Subcutaneous abdominal adipose tissue (tissue), 5 donors: ENCODE measurements around the gene RAB11FIP5.
"Not testable (repeated sequence)": the region's sequence is repeated elsewhere in the genome, so short reads cannot be mapped to it uniquely, and the experiment has no call there.

Experiments used
- H3K27ac ChIP-seq: one replicate; pipeline ENCODE4 v1.7.0; 2013; ENCODE audit warnings: low read depth, mild to moderate bottlenecking, inconsistent platforms, low read length, moderate library complexity
- H3K27me3 ChIP-seq, 5 donors: one replicate each; pipeline ENCODE4 v1.7.0; 2013; ENCODE audit warnings: low read length in 5 of 5, inconsistent platforms in 1 of 5; ENCODE audit not compliant: control insufficient read depth in 5 of 5, insufficient read depth in 4 of 5
- H3K36me3 ChIP-seq, 5 donors: one replicate each; pipeline ENCODE4 v1.7.0; 2013; ENCODE audit warnings: low read length in 5 of 5; ENCODE audit not compliant: control insufficient read depth in 5 of 5, insufficient read depth in 5 of 5
- H3K4me1 ChIP-seq, 5 donors: one replicate each; pipeline ENCODE4 v1.7.0; 2013; ENCODE audit warnings: low read length in 5 of 5, mild to moderate bottlenecking in 3 of 5, moderate library complexity in 1 of 5; ENCODE audit not compliant: control insufficient read depth in 5 of 5, insufficient read depth in 5 of 5
- H3K4me3 ChIP-seq, 5 donors: one replicate each; pipeline ENCODE4 v1.7.0; 2013; ENCODE audit warnings: low read length in 5 of 5, low read depth in 1 of 5
- H3K9ac ChIP-seq, 5 donors: one replicate each; pipeline ENCODE4 v1.7.0; 2013; ENCODE audit warnings: low read length in 5 of 5, mild to moderate bottlenecking in 4 of 5, moderate library complexity in 3 of 5
- H3K9me3 ChIP-seq, 5 donors: one replicate each; pipeline ENCODE4 v1.7.0; 2013; ENCODE audit warnings: low read length in 5 of 5; ENCODE audit not compliant: control insufficient read depth in 5 of 5
- donor health status: healthy.
- donor health status: healthy.
- donor health status: healthy.
- donor health status: healthy.
- donor health status: healthy.

The RAB11FIP5 gene

DNA sequence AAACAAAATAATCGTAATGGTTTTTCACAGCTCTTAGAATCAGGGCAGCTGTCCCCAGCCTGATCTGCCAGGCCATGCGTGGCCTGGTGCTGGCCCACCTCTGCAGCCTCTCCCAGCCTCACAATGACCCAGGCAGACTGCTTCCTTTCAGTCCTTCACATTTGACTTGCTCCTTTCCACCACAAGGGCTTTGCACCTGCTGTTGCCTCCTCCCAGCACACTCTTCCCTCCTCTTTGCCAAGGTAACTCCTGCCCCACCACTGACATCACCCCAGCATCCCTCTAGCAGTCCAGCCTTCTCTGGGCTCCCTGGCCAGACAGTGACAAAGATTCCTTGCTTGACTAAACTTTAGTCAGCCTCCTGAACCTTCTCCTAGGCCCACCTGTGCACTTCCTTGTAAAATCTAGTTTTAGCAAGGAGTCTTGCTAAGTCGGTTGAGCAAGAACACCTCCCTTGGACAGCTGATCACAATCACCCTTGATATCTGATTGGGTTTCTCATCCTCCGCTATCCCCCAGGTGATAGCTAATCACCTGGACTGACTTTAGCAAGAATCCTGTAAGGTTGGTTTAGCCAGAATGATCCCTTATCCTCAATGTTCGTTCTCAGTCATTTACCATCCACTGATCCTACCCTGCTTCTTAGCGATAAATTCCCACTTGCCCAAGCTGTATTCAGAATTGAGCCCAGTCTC lies 16.2 kb upstream of the RAB11FIP5 start:
- Histone ChIP-seq H3K36me3 (no peaks in the 10 kb centered on the region), H3K4me1 (peaks cover 0 to 7% (median 0%) of the 10 kb centered on the region in 5 donors), H3K27me3 (peaks cover 0 to 5% (median 0%) of the 10 kb centered on the region in 5 donors), H3K27ac (no peak overlapping the region), H3K9me3 (no peaks in the 10 kb centered on the region), H3K9ac (no peak overlapping the region), H3K4me3 (no peak overlapping the region)

DNA sequence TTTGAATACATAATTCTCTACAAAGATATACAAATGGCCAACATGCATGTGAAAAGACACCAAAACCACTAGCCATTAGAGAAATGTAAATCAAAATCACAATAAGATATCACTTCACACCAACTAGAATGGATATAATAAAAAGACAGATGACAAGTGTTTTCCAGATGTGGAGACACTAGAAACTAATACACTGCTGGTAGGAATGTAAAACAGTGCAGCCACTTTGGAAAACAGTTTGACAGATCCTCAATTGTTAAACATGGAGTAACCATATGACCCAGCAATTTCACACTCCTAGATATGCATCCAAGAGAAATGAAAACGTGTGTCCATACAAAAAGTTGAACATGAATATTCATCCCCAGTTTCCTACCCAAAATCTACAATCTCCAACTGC lies 9.8 kb upstream of the RAB11FIP5 start:
- no peaks in the 10 kb centered on the region for H3K36me3 ChIP-seq
- H3K27ac ChIP-seq, result no peak overlapping the region
- H3K9me3 ChIP-seq, result no peaks in the 10 kb centered on the region
- no peaks in the 10 kb centered on the region for H3K27me3 ChIP-seq
- no peaks in the 10 kb centered on the region for H3K4me1 ChIP-seq
- no peak overlapping the region for H3K4me3 ChIP-seq
- H3K9ac ChIP-seq, result no peak overlapping the region

DNA sequence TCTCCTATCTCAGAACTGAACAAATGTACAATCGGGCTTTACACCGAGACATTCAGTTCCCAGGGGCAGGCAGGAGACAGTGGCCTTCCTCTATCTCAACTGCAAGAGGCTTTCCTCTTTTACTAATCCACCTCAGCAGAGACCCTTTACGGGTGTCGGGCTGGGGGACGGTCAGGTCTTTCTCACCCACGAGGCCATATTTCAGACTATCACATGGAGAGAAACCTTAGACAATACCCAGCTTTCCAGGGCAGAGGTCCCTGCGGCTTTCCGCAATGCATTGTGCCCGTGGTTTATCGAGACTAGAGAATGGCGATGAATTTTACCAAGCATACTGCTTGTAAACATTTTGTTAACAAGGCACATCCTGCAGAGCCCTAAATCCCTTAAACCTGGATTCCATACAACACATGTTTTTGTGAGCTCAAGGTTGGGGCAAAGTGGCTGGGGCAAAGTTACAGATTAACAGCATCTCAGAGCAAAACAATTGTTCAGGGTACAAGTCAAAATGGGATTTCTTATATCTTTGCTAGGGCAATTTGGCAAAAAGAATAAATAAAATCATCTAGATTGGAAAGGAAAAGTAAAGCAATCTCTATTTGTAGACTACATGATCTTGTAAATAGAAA lies 7.0 kb upstream of the RAB11FIP5 start:
- H3K9ac ChIP-seq, H3K4me1 ChIP-seq, H3K36me3 ChIP-seq, H3K27ac ChIP-seq, H3K27me3 ChIP-seq, H3K4me3 ChIP-seq, H3K9me3 ChIP-seq: not testable (repeated sequence)

DNA sequence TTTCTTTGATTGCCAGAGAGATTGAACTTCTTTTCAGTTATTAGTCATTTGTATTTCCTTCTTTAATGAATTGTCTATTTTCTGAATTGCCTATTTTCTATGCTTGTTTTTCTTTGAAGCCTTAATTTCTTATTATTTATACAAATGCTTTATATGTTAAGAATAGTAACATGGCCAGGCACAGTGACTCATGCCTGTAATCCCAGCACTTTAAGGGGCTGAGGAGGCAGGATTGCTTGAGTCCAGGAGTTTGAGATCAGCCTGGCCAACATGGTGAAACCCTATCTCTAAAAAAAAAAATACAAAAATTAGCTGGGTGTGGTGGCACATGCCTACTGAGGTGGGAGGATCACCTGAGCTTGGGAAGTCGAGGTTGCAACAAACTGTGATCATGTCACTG lies 4.7 kb upstream of the RAB11FIP5 start:
- H3K4me3 ChIP-seq, result no peak overlapping the region
- no peaks in the 10 kb centered on the region for H3K36me3 ChIP-seq
- H3K27ac ChIP-seq, result no peak overlapping the region
- no peaks in the 10 kb centered on the region for H3K9me3 ChIP-seq
- peaks cover 0 to 10% (median under 1%) of the 10 kb centered on the region in 5 donors for H3K4me1 ChIP-seq
- H3K9ac ChIP-seq, result no peak overlapping the region
- H3K27me3 ChIP-seq, result no peaks in the 10 kb centered on the region

DNA sequence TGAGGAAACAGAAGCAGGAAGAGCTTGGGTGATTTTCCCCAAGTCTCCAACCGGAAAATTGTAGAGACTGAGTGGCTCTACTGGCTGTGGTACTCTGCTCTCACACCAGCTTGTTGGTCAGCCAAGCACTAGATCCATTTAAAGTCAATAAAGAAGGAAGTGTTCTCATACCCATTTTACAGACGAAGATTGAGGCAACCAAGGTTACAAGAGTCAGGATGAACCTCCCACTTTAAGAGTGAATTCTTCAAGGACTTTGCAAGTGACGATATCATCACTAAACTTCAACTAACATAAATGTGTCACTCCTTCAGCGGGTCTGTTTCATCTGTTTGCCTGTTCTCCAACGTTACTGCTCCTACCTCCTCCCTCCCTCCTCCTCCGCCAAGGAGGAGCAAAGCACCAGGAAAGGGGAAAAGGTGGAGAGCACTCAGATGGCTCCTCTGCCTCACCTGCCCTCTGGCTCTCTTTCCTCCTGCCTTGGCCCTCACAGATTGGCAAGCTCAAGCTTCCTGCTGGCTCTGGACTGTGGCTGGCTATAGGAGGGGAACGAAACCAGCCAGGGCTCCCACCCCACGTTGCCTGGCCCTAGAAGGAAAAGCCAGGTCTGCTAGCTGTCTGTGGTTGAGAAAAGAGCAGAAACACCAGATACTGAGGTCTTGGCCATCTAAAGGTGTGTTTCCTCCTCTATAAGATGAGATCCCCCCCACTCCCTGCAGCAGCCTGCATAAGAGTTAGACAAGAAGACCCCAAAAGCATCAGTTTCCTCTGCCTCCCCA lies 3.6 kb upstream of the RAB11FIP5 start:
- Histone ChIP-seq H3K36me3 (no peaks in the 10 kb centered on the region), H3K27ac (no peak overlapping the region), H3K27me3 (no peaks in the 10 kb centered on the region), H3K4me3 (no peak overlapping the region), H3K9me3 (no peaks in the 10 kb centered on the region), H3K4me1 (peaks cover 0 to 21% (median 11%) of the 10 kb centered on the region in 5 donors), H3K9ac (no peak overlapping the region)

DNA sequence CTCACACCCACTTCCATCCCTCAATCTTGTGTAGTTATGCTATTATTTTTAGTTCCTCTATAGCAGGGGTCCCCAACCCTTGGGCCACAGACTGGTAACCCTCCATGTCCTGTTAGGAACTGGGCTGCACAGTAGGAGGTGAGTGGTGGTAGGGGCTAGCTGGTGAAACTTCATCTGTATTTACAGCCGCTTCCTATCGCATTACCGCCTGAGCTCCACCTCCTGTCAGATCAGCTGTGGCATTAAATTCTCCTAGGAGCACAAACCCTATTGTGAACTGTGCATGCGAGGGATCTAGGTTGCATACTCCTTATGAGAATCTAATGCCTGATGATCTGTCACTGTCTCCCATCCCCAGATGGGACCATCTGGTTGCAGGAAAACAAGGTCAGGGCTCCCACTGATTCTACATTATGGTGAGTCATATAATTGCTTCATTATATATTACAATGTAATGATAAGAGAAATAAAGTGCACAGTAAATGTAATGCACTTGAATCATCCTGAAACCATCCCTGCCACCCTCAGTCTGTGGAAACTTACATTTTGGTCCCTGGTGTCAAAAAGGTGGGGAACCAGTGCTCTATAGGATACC lies 1.6 kb upstream of the RAB11FIP5 start:
- Histone ChIP-seq H3K27ac (no peak overlapping the region), H3K9me3 (no peaks in the 10 kb centered on the region), H3K4me3 (no peak overlapping the region), H3K4me1 (peaks cover 2 to 34% (median 28%) of the 10 kb centered on the region in 5 donors), H3K36me3 (no peaks in the 10 kb centered on the region), H3K9ac (no peak overlapping the region), H3K27me3 (no peaks in the 10 kb centered on the region)

DNA sequence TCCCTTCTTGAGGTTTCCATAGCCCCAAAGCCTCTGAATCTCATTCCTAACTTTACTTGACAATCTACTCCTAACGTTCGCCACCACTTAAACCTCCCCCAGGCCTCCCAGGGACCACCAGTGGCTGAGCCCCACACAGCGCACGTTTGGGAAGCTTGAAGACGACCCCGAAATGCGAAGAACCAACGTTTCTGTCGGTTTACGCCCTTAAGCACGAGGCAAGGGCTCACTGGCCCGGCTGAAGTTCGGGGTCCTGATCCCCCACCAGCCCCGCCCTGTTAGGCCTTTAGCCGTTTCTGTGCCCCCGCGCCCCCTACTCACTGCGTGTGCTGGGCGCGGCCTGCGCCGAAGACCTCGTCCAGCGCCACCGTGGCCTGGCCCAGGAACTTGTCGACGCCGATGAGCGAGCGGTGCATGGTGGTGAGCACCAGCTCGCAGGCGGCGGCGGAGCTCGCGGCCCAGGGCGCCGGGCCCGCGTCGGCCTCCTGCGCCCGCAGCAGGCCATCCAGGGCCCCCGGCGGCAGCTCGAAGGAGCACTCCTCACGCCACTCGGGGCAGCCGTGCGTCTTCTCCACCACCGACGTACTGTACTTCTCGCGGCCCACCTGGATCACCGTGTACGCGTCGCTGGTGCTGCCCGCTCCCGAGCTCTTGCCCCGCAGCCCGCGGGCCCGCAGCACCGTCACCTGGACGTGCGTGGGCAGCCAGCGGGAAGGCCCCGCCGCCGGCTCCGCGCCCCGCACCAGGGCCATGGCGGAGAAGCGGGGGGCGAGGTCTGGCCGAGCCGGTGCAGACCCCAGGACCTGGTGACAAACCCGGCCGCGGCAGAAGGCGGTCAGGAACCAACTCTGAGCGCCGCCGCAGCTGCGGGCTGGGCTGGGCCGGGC lies 479 bp downstream of the RAB11FIP5 start:
- no peaks in the 10 kb centered on the region for H3K36me3 ChIP-seq
- peak overlapping the region; percentile 73 to 88 (median 78) for H3K4me3 ChIP-seq
- H3K27ac ChIP-seq, result peak overlapping the region; percentile 41
- H3K4me1 ChIP-seq, result peaks cover 2 to 42% (median 36%) of the 10 kb centered on the region in 5 donors
- H3K9ac ChIP-seq, result peak overlapping the region; percentile 22 to 88 (median 82)
- no peaks in the 10 kb centered on the region for H3K9me3 ChIP-seq
- H3K27me3 ChIP-seq, result no peaks in the 10 kb centered on the region

DNA sequence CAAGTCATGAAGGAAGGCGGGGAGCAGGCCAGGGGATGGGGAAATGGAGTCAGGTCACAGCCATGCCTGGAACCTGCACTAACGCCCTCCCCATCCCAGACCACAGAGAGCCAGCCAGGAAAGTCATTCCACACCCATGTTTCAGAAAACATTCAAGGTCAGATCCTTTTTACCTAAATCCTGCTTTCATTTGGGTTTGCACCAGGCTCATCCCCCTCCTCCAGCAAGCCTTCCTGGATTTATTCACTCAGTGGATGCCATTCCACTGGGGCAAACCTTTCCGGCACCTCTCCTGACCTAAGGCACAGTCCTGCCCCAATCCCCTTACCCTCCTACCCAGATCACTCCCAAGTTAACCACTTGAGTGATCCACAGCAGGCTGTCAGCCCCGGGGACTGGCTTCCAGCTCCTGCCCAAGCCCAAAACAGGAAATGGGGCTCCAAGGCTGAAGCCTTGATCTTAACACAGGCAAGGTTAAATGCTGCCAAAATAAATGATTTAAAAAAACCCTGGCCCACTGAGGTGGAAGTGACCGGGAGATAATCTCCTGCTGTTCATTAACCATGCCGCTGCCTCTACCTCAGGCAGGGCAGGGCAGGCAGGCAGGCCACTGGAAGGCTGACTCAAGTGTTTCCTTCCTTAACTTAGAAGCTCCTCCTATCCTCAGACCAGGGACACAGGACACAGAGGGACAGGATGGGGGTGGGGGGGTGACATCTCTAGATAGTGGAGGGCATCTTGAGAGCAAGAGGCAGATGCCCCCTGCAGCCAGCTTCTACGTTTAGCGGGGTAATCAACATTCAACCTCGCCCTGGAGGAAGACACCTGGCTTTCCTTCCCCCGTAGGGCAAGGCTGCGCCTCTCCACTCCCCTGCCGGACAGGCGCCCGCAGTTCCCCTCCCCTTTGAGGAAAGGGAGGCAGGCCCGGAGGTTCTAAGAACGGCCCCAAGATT lies 1.4 kb downstream of the RAB11FIP5 start:
- Histone ChIP-seq H3K27me3 (no peaks in the 10 kb centered on the region), H3K27ac (peak overlapping the region; percentile 41), H3K4me3 (peak overlapping the region; percentile 73 to 88 (median 78)), H3K4me1 (peaks cover 2 to 50% (median 41%) of the 10 kb centered on the region in 5 donors), H3K36me3 (no peaks in the 10 kb centered on the region), H3K9ac (peak overlapping the region; percentile 22 to 88 (median 82)), H3K9me3 (no peaks in the 10 kb centered on the region)
